HG03139 (cell line): Measurements from ENCODE around the gene ECSIT.

ENCODE experiments used
- ATAC-seq: cut with Tn5 transposase; IDR thresholded peaks from one replicate; pipeline ENCODE4 v1.9.1; 2021; ENCODE audit not compliant: unreplicated experiment

The ECSIT gene

GRCh38 chr19:11551603-11552235, 22.8 kb upstream of the ECSIT start:
- ATAC-seq: no peak

- ATAC-seq: no peak
These were observed 21.3 kb upstream of the ECSIT start for GRCh38 chr19:11550265-11550664.

- ATAC-seq: no peak
These were observed 20.5 kb upstream of the ECSIT start for GRCh38 chr19:11549386-11549953.

GRCh38 chr19:11547929-11548700, 19.2 kb upstream of the ECSIT start:
- no peak for ATAC-seq

GRCh38 chr19:11541238-11541637, 12.3 kb upstream of the ECSIT start:
- no peak for ATAC-seq

- ATAC-seq: no peak
These were observed 11.7 kb upstream of the ECSIT start for GRCh38 chr19:11540645-11541044.

GRCh38 chr19:11539495-11540365, 10.8 kb upstream of the ECSIT start:
- no peak for ATAC-seq

GRCh38 chr19:11538232-11539036, 9.5 kb upstream of the ECSIT start, which contains the start of gene CNN1:
Gene CNN1, plus strand, starts transcription at chr19:11538851. Its CDS starts 77 bp downstream, at chr19:11538928.
- ATAC-seq: no peak

GRCh38 chr19:11535792-11536595, 7.1 kb upstream of the ECSIT start:
- ATAC-seq: peak; percentile 56

- ATAC-seq: no peak
These were observed 6.0 kb upstream of the ECSIT start for GRCh38 chr19:11534948-11535347.

- ATAC-seq: no peak
These were observed 5.6 kb upstream of the ECSIT start for GRCh38 chr19:11534538-11534937.

- ATAC-seq: no peak
These were observed 1.5 kb upstream of the ECSIT start for GRCh38 chr19:11530432-11530831.

- ATAC-seq: no peak
These were observed 9.8 kb downstream of the ECSIT start for GRCh38 chr19:11519138-11519537.

- no peak for ATAC-seq
These were observed 15.0 kb downstream of the ECSIT start for GRCh38 chr19:11513946-11514345.

- ATAC-seq: no peak
These were observed 18.5 kb downstream of the ECSIT start for GRCh38 chr19:11510444-11510843.

- ATAC-seq: no peak
These were observed 21.4 kb downstream of the ECSIT start for GRCh38 chr19:11507370-11508078.

- ATAC-seq: no peak
These were observed 22.0 kb downstream of the ECSIT start for GRCh38 chr19:11506967-11507366.

- peak; percentile 32 for ATAC-seq
These were observed 22.8 kb downstream of the ECSIT start for GRCh38 chr19:11506101-11506555.
